ENCODE results near the gene KDELR1.

Gene KDELR1

GRCh38 chr19:48333467-48334384 is 57.6 kb downstream of the KDELR1 start:
- TF ChIP-seq POLR2A (IDR thresholded peaks at IDR 0.05; ENCODE audit: low read length) (no peak), GATA1 (IDR thresholded peaks at IDR 0.05; ENCODE audit: low read depth, low read length) (no peak)
- peak; percentile 97 for DNase-seq

DNA sequence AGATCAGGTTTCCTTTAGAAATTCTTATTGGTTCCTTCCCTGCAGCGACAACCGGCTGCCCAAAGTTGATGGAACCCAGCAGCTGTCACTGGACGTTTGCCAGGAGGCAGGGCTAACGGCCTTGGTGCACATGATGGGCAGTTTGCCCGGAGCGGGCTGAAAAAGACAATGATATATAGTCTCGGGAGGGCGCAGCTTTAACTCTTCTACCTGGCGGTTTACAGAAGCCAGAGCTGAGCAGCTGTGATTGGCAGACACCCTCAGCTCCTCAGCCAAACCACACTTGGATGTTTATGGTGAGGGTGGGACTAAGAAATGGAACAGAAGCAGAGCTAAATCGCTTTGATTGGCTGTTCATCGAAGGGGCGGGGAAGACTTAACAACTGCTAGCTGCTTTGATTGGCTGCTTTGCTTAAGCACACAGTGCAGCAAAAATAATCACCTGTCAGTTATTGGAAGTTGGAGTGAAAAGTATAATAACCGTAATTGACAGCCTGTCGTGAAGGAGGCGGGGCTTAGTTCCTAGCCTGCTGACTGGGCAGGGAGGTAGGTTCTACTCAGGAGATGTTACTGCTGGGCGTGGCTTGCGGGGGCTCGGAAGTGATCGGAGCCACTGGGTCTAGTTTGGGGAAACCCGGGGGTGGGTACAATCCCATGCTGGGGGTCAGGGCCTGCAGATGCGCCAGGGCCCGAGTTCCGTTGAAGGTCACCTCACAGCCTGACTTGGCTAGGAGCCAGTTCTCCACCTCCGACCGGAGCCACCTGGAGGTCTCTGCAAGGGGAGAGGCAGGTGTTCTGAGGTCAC is 58.5 kb downstream of the KDELR1 start:
- peak; percentile 96 to 99 for DNase-seq
- TF ChIP-seq POLR2A (IDR thresholded peaks at IDR 0.05; ENCODE audit: low read length), result peak; percentile 87
- TF ChIP-seq GATA1 (IDR thresholded peaks at IDR 0.05; ENCODE audit: low read depth, low read length), result no peak

Data from erythroblast (primary cell).